ENCODE measurements around the gene LZTS2.

LZTS2 gene

GRCh38 chr10:101002456-101002855 lies 2.8 kb downstream of the LZTS2 start:
- ChIA-PET POLR2A (interaction anchor here (1.0 to 1.6 kb wide), 2 partner anchors 40 to 59 kb away, joined by 4 read pairs; partner anchors contain the start of gene KAZALD1), CTCF (interaction anchor here (0.7 to 1.9 kb wide), 3 partner anchors 9 to 16 kb away, joined by 3 to 9 read pairs (median 5); no protein-coding TSS in a partner anchor)
- TF ChIP-seq CTBP1 (IDR thresholded peaks at IDR 0.05; ENCODE audit: borderline replicate concordance) (no peak), L3MBTL2 (conservative IDR thresholded peaks at IDR 0.05) (no peak), ZNF384 (IDR thresholded peaks at IDR 0.05) (no peak), BHLHE40 (IDR thresholded peaks at IDR 0.05; ENCODE audit: borderline replicate concordance) (no peak), TARDBP (IDR thresholded peaks at IDR 0.05) (no peak), SP1 (IDR thresholded peaks at IDR 0.05) (no peak), NFRKB (IDR thresholded peaks at IDR 0.05) (no peak), ARNT (IDR thresholded peaks at IDR 0.05) (no peak), FOXA1 (IDR thresholded peaks at IDR 0.05) (no peak), FOXK2 (IDR thresholded peaks at IDR 0.05) (no peak), SUZ12 (IDR thresholded peaks at IDR 0.05) (no peak), ELF4 (IDR thresholded peaks at IDR 0.05) (no peak), PKNOX1 (IDR thresholded peaks at IDR 0.05) (no peak), LEF1 (IDR thresholded peaks at IDR 0.05; ENCODE audit: borderline replicate concordance) (no peak), HDGF (IDR thresholded peaks at IDR 0.05; ENCODE audit: borderline replicate concordance) (no peak)
- no peak for DNase-seq (ENCODE audit: extremely low spot score)

- ChIA-PET CTCF (interaction anchor here (0.6 to 1.9 kb wide), 2 partner anchors 8 to 37 kb away, joined by 3 to 9 read pairs; no protein-coding TSS in a partner anchor), POLR2A (interaction anchor here (1.6 kb wide), 1 partner anchor 58 kb away, joined by 4 read pairs; the partner anchor contains the start of gene KAZALD1)
- DNase-seq (ENCODE audit: extremely low spot score), result no peak
- no peak for TF ChIP-seq ZNF384 (IDR thresholded peaks at IDR 0.05)
- TF ChIP-seq BHLHE40 (IDR thresholded peaks at IDR 0.05; ENCODE audit: borderline replicate concordance), result no peak
- TF ChIP-seq NFRKB (IDR thresholded peaks at IDR 0.05), result no peak
- TF ChIP-seq HDGF (IDR thresholded peaks at IDR 0.05; ENCODE audit: borderline replicate concordance), result no peak
- no peak for TF ChIP-seq FOXA1 (IDR thresholded peaks at IDR 0.05)
Observed at GRCh38 chr10:101003639-101004206, 4.1 kb downstream of the LZTS2 start.

GRCh38 chr10:101005361-101005760 lies 5.8 kb downstream of the LZTS2 start:
- TF ChIP-seq LEF1 (IDR thresholded peaks at IDR 0.05; ENCODE audit: borderline replicate concordance), result no peak
- POLR2A ChIA-PET, result interaction anchor here (1.7 kb wide), 1 partner anchor 18 kb away, joined by 4 read pairs; the partner anchor contains the start of genes MRPL43 and TWNK
- CTCF ChIA-PET, result no interaction called here
- DNase-seq (ENCODE audit: extremely low spot score), result no peak

GRCh38 chr10:101005869-101006567 lies 6.4 kb downstream of the LZTS2 start:
- TF ChIP-seq ELF4 (IDR thresholded peaks at IDR 0.05) (no peak), HDGF (IDR thresholded peaks at IDR 0.05; ENCODE audit: borderline replicate concordance) (no peak)
- CTCF ChIA-PET, result no interaction called here
- POLR2A ChIA-PET, result interaction anchor here (1.1 to 1.7 kb wide), 5 partner anchors 8 to 19 kb away, joined by 3 to 5 read pairs (median 4); partner anchors contain the start of genes MRPL43 and TWNK
- no peak for DNase-seq (ENCODE audit: extremely low spot score)

GRCh38 chr10:101006593-101007098 lies 7.0 kb downstream of the LZTS2 start:
- ChIA-PET CTCF (interaction anchor here (1.2 to 2.6 kb wide), 2 partner anchors 8 to 39 kb away, joined by 4 to 12 read pairs; no protein-coding TSS in a partner anchor), POLR2A (interaction anchor here (1.1 to 1.7 kb wide), 6 partner anchors 8 to 93 kb away, joined by 3 to 5 read pairs (median 4); partner anchors contain the start of genes MRPL43 and TWNK)
- no peak for TF ChIP-seq NFRKB (IDR thresholded peaks at IDR 0.05)
- no peak for DNase-seq (ENCODE audit: extremely low spot score)

GRCh38 chr10:101007099-101007711 lies 7.6 kb downstream of the LZTS2 start:
- POLR2A ChIA-PET, result interaction anchor here (1.1 to 1.7 kb wide), 6 partner anchors 9 to 94 kb away, joined by 3 to 5 read pairs (median 4); partner anchors contain the start of genes MRPL43 and TWNK
- DNase-seq (ENCODE audit: extremely low spot score), result no peak
- CTCF ChIA-PET, result interaction anchor here (0.6 to 2.6 kb wide), 4 partner anchors 9 to 1484 kb away, joined by 3 to 12 read pairs (median 4); no protein-coding TSS in a partner anchor
- TF ChIP-seq LEF1 (IDR thresholded peaks at IDR 0.05; ENCODE audit: borderline replicate concordance), result no peak
- no peak for TF ChIP-seq SP1 (IDR thresholded peaks at IDR 0.05)
- no peak for TF ChIP-seq PKNOX1 (IDR thresholded peaks at IDR 0.05)
- no peak for TF ChIP-seq FOXM1 (IDR thresholded peaks at IDR 0.05; ENCODE audit: borderline replicate concordance)
- no peak for TF ChIP-seq TARDBP (IDR thresholded peaks at IDR 0.05)
- no peak for TF ChIP-seq BHLHE40 (IDR thresholded peaks at IDR 0.05; ENCODE audit: borderline replicate concordance)
- no peak for TF ChIP-seq CTBP1 (IDR thresholded peaks at IDR 0.05; ENCODE audit: borderline replicate concordance)
- TF ChIP-seq SUZ12 (IDR thresholded peaks at IDR 0.05), result no peak
- no peak for TF ChIP-seq L3MBTL2 (conservative IDR thresholded peaks at IDR 0.05)
- no peak for TF ChIP-seq FOXK2 (IDR thresholded peaks at IDR 0.05)

Data from HEK293T (cell line).